ENCODE data around the gene PSMD13. TPM values are rescaled to one million over a fixed set of nuclear protein-coding genes. Genes with fewer than 3 reads are reported as not detected.
"Not testable (repeated sequence)": the region's sequence is repeated elsewhere in the genome, so short reads cannot be mapped to it uniquely, and the experiment has no call there.

PSMD13 gene
- total RNA-seq, 5 donors from 2014 or later (not counting 1 experiment from before 2014, with no cell fraction given): 74.0 to 115 (median 108) TPM

DNA sequence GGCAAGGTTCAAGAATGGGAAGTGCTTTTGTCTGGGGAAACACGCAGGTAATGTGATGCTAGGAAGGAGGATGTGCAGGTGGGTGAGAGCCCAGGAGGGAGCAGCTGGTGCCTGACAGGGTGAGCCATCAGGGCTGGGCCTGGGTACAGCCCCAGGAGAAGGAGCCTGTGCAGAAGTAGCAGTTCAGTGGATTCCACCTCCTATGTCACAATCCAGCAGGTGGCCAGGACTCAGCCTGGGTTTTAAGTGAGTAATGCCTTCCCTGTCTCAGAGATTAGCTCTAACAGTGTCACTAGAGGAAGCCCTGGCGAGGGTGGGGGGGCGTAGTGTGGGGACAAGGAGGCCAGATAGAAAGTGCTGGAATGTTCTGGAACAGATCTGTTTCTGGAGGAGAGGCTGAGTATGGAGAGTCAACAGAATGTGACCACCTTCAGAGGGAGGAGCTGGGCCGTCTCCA is 21.2 kb upstream of the PSMD13 start:
- Histone ChIP-seq H3K27me3 (replicated peaks in 1 of 2; ENCODE audit: control insufficient read depth in 2 of 2, extremely low read depth in 1 of 2, insufficient read depth in 2 of 2, low read length in 1 of 2) (no peaks in the 10 kb centered on the region), H3K9me3 (no peaks in the 10 kb centered on the region), H3K36me3 (ENCODE audit: control insufficient read depth in 2 of 2, extremely low read depth in 1 of 2, insufficient read depth in 1 of 2, low read length in 1 of 2) (peaks cover 23 to 58% of the 10 kb centered on the region in 2 donors), H3K4me3 (ENCODE audit: control insufficient read depth in 1 of 2, extremely low read depth in 1 of 2, low read length in 1 of 2) (no peak overlapping the region), H3K27ac (ENCODE audit: low read length) (no peak overlapping the region), H3K4me1 (ENCODE audit: control insufficient read depth in 1 of 2, extremely low read depth in 1 of 2, insufficient read depth in 2 of 2, low read length in 2 of 2) (peaks cover 0 to 8% of the 10 kb centered on the region in 2 experiments)
- H3K36me3 Mint-ChIP-seq: peaks cover 28% of the 10 kb centered on the region
- POLR2A ChIA-PET: interaction anchor here in 1 of 2 donors (0.6 kb wide), 1 partner anchor 102 kb away, joined by 3 read pairs; no protein-coding TSS in a partner anchor
- peak overlapping the region in 1 of 2 donors; percentile 8 for H3K27ac Mint-ChIP-seq
- CTCF ChIA-PET: interaction anchor here in 1 of 2 donors (0.7 kb wide), 1 partner anchor 97 kb away, joined by 4 read pairs; no protein-coding TSS in a partner anchor
- H3K4me3 Mint-ChIP-seq: no peak overlapping the region
- WGBS (ENCODE audit: insufficient coverage): 91% methylated on average over 3 of the region's 4 CpGs
- H3K9me3 Mint-ChIP-seq: no peaks in the 10 kb centered on the region
- no peaks in the 10 kb centered on the region for H3K27me3 Mint-ChIP-seq
- ATAC-seq (replicated peaks in 1 of 4) (peak in 1 of 4 experiments; percentile 17), DNase-seq (no peak)
- H3K4me1 Mint-ChIP-seq: peaks cover 6 to 19% (median 10%) of the 10 kb centered on the region in 3 donors

DNA sequence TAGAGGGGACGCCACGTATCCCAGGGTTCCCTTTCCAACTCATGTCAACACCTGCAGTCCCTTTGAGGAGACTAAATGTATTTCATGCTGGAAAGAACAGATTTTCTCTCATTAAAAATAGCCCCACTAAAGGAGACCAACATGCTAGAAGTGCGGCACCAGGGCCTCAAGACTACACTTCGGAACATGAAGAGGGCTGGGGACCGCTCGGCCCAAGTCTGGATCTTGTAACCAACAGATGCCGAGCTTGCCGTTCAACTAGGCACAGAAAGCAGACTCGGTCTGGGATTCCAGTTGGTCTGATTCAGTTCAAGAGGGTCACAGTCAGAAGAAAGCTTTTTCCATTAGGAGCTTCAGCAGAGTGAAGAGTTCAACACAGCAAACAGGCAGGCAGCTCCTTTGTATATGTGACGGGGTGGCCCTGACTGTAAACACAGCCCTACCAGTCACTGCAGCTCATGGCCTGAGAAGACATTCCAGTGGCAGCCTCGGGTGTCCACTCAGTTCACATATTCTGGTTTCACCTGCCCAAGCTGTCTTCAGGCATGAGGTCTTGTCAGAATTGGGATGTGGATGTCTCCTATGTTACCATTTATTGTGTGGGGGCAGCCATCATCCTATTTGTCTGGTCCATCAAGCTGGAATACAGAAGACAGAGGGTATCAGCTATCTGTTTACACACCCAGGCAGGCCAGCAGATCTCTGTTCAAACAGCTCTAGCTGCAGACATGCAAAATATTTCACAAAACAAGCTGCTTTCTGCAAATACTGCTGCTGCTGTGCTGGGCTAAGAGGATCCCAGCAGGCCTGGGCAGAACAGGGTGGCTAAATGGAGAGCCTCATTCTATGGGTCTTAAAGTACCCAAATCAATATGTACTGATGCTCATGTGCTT is 20.4 kb upstream of the PSMD13 start:
- Mint-ChIP-seq H3K27ac (no peak overlapping the region), H3K9me3 (no peaks in the 10 kb centered on the region), H3K4me1 (peaks cover 3 to 11% (median 3%) of the 10 kb centered on the region in 3 donors), H3K4me3 (no peak overlapping the region), H3K27me3 (no peaks in the 10 kb centered on the region), H3K36me3 (peaks cover 27% of the 10 kb centered on the region)
- WGBS (ENCODE audit: insufficient coverage): 93% methylated on average over 7 of the region's 11 CpGs
- ATAC-seq (replicated peaks in 1 of 4) (no peak), DNase-seq (no peak)
- Histone ChIP-seq H3K9me3 (no peaks in the 10 kb centered on the region), H3K27me3 (replicated peaks in 1 of 2; ENCODE audit: control insufficient read depth in 2 of 2, extremely low read depth in 1 of 2, insufficient read depth in 2 of 2, low read length in 1 of 2) (no peaks in the 10 kb centered on the region), H3K27ac (ENCODE audit: low read length) (no peak overlapping the region), H3K36me3 (ENCODE audit: control insufficient read depth in 2 of 2, extremely low read depth in 1 of 2, insufficient read depth in 1 of 2, low read length in 1 of 2) (peaks cover 20 to 50% of the 10 kb centered on the region in 2 donors), H3K4me1 (ENCODE audit: control insufficient read depth in 1 of 2, extremely low read depth in 1 of 2, insufficient read depth in 2 of 2, low read length in 2 of 2) (peaks cover 0 to under 1% of the 10 kb centered on the region in 2 experiments), H3K4me3 (ENCODE audit: control insufficient read depth in 1 of 2, extremely low read depth in 1 of 2, low read length in 1 of 2) (no peak overlapping the region)
- POLR2A ChIA-PET: interaction anchor here in 1 of 2 donors (0.6 kb wide), 2 partner anchors 14 to 101 kb away, joined by 3 read pairs; no protein-coding TSS in a partner anchor
- CTCF ChIA-PET: no interaction called here

DNA sequence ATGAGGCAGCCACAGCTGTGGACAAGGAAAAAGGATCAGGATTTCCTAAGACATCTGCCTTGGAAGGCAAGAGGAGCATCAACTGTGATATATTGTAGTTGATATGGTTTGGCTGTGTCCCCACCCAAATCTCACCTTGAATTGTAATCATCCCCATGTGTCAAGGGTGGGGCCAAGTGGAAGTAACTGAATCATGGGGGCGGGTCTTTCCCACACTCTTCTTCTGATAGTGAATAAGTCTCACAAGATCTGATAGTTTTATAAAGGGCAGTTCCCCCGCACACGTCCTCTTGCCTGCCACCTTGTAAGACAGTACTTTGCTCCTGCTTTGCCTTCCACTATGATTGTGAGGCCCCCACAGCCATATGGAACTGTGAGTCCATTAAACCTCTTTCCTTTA is 19.1 kb upstream of the PSMD13 start:
- H3K27me3 Mint-ChIP-seq: no peaks in the 10 kb centered on the region
- no peaks in the 10 kb centered on the region for H3K9me3 Mint-ChIP-seq
- peaks cover 27% of the 10 kb centered on the region for H3K36me3 Mint-ChIP-seq
- no peak overlapping the region for H3K27ac Mint-ChIP-seq
- H3K4me1 Mint-ChIP-seq: peaks cover 0 to 6% (median 0%) of the 10 kb centered on the region in 3 donors
- POLR2A ChIA-PET: no interaction called here
- Histone ChIP-seq H3K4me1 (ENCODE audit: control insufficient read depth in 1 of 2, extremely low read depth in 1 of 2, insufficient read depth in 2 of 2, low read length in 2 of 2) (no peaks in the 10 kb centered on the region), H3K9me3 (no peaks in the 10 kb centered on the region), H3K4me3 (ENCODE audit: control insufficient read depth in 1 of 2, extremely low read depth in 1 of 2, low read length in 1 of 2) (no peak overlapping the region), H3K27me3 (replicated peaks in 1 of 2; ENCODE audit: control insufficient read depth in 2 of 2, extremely low read depth in 1 of 2, insufficient read depth in 2 of 2, low read length in 1 of 2) (no peaks in the 10 kb centered on the region), H3K27ac (ENCODE audit: low read length) (no peak overlapping the region), H3K36me3 (ENCODE audit: control insufficient read depth in 2 of 2, extremely low read depth in 1 of 2, insufficient read depth in 1 of 2, low read length in 1 of 2) (peaks cover 10 to 48% of the 10 kb centered on the region in 2 donors)
- no peak for DNase-seq
- 80% methylated on average over 2 of the region's 3 CpGs for WGBS (ENCODE audit: insufficient coverage)
- CTCF ChIA-PET: no interaction called here
- no peak for ATAC-seq (replicated peaks in 1 of 4)
- H3K4me3 Mint-ChIP-seq: no peak overlapping the region

DNA sequence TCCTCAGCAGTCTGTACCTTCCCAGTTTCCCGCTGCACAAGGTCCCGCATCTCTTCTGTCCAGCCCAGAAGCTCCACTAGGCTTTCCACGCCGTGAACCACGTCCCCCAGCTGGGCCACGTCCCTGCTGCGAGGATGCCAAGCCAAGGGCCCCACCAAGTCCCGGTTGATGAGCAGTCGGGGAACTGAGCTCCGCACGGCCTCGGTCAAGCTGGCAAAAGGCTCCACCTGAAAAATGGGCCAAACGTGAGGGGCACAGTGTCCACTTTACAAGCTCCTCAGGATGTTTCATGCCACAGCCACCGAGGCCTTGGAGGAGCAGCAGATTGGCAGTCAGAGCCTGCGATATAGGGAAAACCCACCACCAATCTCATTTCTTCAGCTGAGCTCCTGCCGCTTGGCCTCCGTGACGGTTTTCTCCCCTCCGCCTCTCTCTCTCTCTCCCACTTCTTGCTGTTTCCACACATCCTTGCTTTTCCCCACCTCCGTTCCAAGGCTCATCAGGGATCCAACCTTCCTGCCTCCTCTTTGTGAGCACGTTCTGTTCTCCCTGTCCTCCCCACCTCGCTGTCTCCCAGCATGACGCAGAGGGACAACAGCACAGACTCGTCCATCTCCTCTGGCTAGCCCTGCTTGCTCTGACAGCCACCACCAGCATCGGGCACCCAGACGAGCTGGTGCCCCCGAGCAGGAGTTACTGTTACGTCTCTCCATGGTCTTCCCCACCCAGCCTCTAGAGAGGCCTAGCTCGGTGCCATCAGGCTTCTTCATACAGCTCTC is 17.8 kb upstream of the PSMD13 start:
- ChIA-PET CTCF (no interaction called here), POLR2A (interaction anchor here in 1 of 2 donors (0.6 kb wide), 2 partner anchors 11 to 64 kb away, joined by 3 read pairs; no protein-coding TSS in a partner anchor)
- Histone ChIP-seq H3K4me3 (ENCODE audit: control insufficient read depth in 1 of 2, extremely low read depth in 1 of 2, low read length in 1 of 2) (no peak overlapping the region), H3K36me3 (ENCODE audit: control insufficient read depth in 2 of 2, extremely low read depth in 1 of 2, insufficient read depth in 1 of 2, low read length in 1 of 2) (peaks cover 5 to 39% of the 10 kb centered on the region in 2 donors), H3K9me3 (no peaks in the 10 kb centered on the region), H3K27me3 (replicated peaks in 1 of 2; ENCODE audit: control insufficient read depth in 2 of 2, extremely low read depth in 1 of 2, insufficient read depth in 2 of 2, low read length in 1 of 2) (no peaks in the 10 kb centered on the region), H3K4me1 (ENCODE audit: control insufficient read depth in 1 of 2, extremely low read depth in 1 of 2, insufficient read depth in 2 of 2, low read length in 2 of 2) (no peaks in the 10 kb centered on the region), H3K27ac (ENCODE audit: low read length) (no peak overlapping the region)
- Mint-ChIP-seq H3K4me1 (peaks cover 0 to 6% (median 0%) of the 10 kb centered on the region in 3 donors), H3K27ac (no peak overlapping the region), H3K27me3 (no peaks in the 10 kb centered on the region), H3K4me3 (no peak overlapping the region), H3K9me3 (no peaks in the 10 kb centered on the region), H3K36me3 (peaks cover 28% of the 10 kb centered on the region)
- no peak for DNase-seq
- 91% methylated on average over 24 of the region's 29 CpGs for WGBS (ENCODE audit: insufficient coverage)
- ATAC-seq (replicated peaks in 1 of 4): no peak

- H3K4me1 ChIP-seq (ENCODE audit: control insufficient read depth in 1 of 2, extremely low read depth in 1 of 2, insufficient read depth in 2 of 2, low read length in 2 of 2); H3K27ac Mint-ChIP-seq; ATAC-seq (replicated peaks in 1 of 4); H3K4me3 ChIP-seq (ENCODE audit: control insufficient read depth in 1 of 2, extremely low read depth in 1 of 2, low read length in 1 of 2); H3K9me3 Mint-ChIP-seq; H3K4me1 Mint-ChIP-seq; POLR2A ChIA-PET; H3K27me3 ChIP-seq (replicated peaks in 1 of 2; ENCODE audit: control insufficient read depth in 2 of 2, extremely low read depth in 1 of 2, insufficient read depth in 2 of 2, low read length in 1 of 2); H3K27ac ChIP-seq (ENCODE audit: low read length); H3K4me3 Mint-ChIP-seq; H3K9me3 ChIP-seq; CTCF ChIA-PET; H3K27me3 Mint-ChIP-seq; DNase-seq: not testable (repeated sequence)
- peaks cover 24% of the 10 kb centered on the region for H3K36me3 Mint-ChIP-seq
- WGBS (ENCODE audit: insufficient coverage): no CpG with 5 or more reads among the region's 3 CpGs
- H3K36me3 ChIP-seq (ENCODE audit: control insufficient read depth in 2 of 2, extremely low read depth in 1 of 2, insufficient read depth in 1 of 2, low read length in 1 of 2): peaks cover 6 to 26% of the 10 kb centered on the region in 2 donors
Measured at GRCh38 chr11:220641-221215, 16.0 kb upstream of the PSMD13 start.

- no peaks in the 10 kb centered on the region for H3K4me1 ChIP-seq (ENCODE audit: control insufficient read depth in 1 of 2, extremely low read depth in 1 of 2, insufficient read depth in 2 of 2, low read length in 2 of 2)
- no peak for ATAC-seq (replicated peaks in 1 of 4)
- Mint-ChIP-seq H3K9me3 (no peaks in the 10 kb centered on the region), H3K27ac (no peak overlapping the region), H3K4me1 (peaks cover 0 to 6% (median 0%) of the 10 kb centered on the region in 3 donors), H3K36me3 (peaks cover 27% of the 10 kb centered on the region), H3K27me3 (no peaks in the 10 kb centered on the region), H3K4me3 (no peak overlapping the region)
- H3K27me3 ChIP-seq (replicated peaks in 1 of 2; ENCODE audit: control insufficient read depth in 2 of 2, extremely low read depth in 1 of 2, insufficient read depth in 2 of 2, low read length in 1 of 2): no peaks in the 10 kb centered on the region
- 96% methylated on average over 7 of the region's 7 CpGs for WGBS (ENCODE audit: insufficient coverage)
- H3K27ac ChIP-seq (ENCODE audit: low read length): no peak overlapping the region
- DNase-seq: no peak
- H3K9me3 ChIP-seq: no peaks in the 10 kb centered on the region
- peaks cover 6 to 19% of the 10 kb centered on the region in 2 donors for H3K36me3 ChIP-seq (ENCODE audit: control insufficient read depth in 2 of 2, extremely low read depth in 1 of 2, insufficient read depth in 1 of 2, low read length in 1 of 2)
- CTCF ChIA-PET: no interaction called here
- no peak overlapping the region for H3K4me3 ChIP-seq (ENCODE audit: control insufficient read depth in 1 of 2, extremely low read depth in 1 of 2, low read length in 1 of 2)
- POLR2A ChIA-PET: no interaction called here
Measured at GRCh38 chr11:221539-221938, 15.2 kb upstream of the PSMD13 start.
